DMS153 treated with DMSO at 0.1 percent for 48 hours (cell line): Measurements from ENCODE around the gene ZNF467.

Experiments used
- DNase-seq: peaks from one replicate; lab custom pipeline; 2025; ENCODE audit not compliant: unreplicated experiment; lab: John Stamatoyannopoulos, UW

Gene ZNF467

GRCh38 chr7:149787428-149788299, 14.3 kb upstream of the ZNF467 start:
- DNase-seq = no peak

GRCh38 chr7:149785983-149786382, 12.6 kb upstream of the ZNF467 start:
- no peak for DNase-seq

- no peak for DNase-seq
These were observed 12.0 kb upstream of the ZNF467 start for GRCh38 chr7:149785402-149785801.

- no peak for DNase-seq
These were observed 10.8 kb upstream of the ZNF467 start for GRCh38 chr7:149784251-149784608.

- no peak for DNase-seq
These were observed 10.2 kb upstream of the ZNF467 start for GRCh38 chr7:149783386-149784250.

- no peak for DNase-seq
These were observed 9.4 kb upstream of the ZNF467 start for GRCh38 chr7:149782682-149783345.

- DNase-seq = no peak
These were observed 8.5 kb upstream of the ZNF467 start for GRCh38 chr7:149781921-149782320.

GRCh38 chr7:149780636-149781419, 7.4 kb upstream of the ZNF467 start:
- no peak for DNase-seq

- DNase-seq = no peak
These were observed 6.7 kb upstream of the ZNF467 start for GRCh38 chr7:149780056-149780455.

- no peak for DNase-seq
These were observed 6.1 kb upstream of the ZNF467 start for GRCh38 chr7:149779502-149779805.

GRCh38 chr7:149778696-149779501, 5.5 kb upstream of the ZNF467 start:
- DNase-seq = no peak

- no peak for DNase-seq
These were observed 4.9 kb upstream of the ZNF467 start for GRCh38 chr7:149778327-149778637.

- DNase-seq = no peak
These were observed 4.4 kb upstream of the ZNF467 start for GRCh38 chr7:149777551-149778326.

GRCh38 chr7:149776848-149777407, 3.5 kb upstream of the ZNF467 start:
- no peak for DNase-seq

GRCh38 chr7:149776289-149776688, 2.9 kb upstream of the ZNF467 start:
- no peak for DNase-seq

- DNase-seq = no peak
These were observed 1.8 kb upstream of the ZNF467 start for GRCh38 chr7:149775176-149775556.

- DNase-seq = no peak
These were observed 1.1 kb upstream of the ZNF467 start for GRCh38 chr7:149774237-149775175.

- DNase-seq = no peak
These were observed 393 bp downstream of the ZNF467 start for GRCh38 chr7:149772956-149773434.
